A204.1 (cell line): ENCODE measurements around the gene AFG1L.
A peak's percentile ranks its signal among the peaks of the same experiment; 100 is the strongest.
"Not testable (repeated sequence)": the region's sequence is repeated elsewhere in the genome, so short reads cannot be mapped to it uniquely, and the experiment has no call there.

Experiments
- FAIRE-seq: peaks from 2 replicates; lab custom pipeline; 2012; peaks lifted over from hg19 to GRCh38; lab: Jason Lieb, UNC

Gene AFG1L

GRCh38 chr6:108353853-108354252 is 59.0 kb downstream of the AFG1L start:
- no peak for FAIRE-seq

- FAIRE-seq, result no peak
These were observed 60.3 kb downstream of the AFG1L start for GRCh38 chr6:108355120-108355519.

GRCh38 chr6:108355890-108356289 is 61.0 kb downstream of the AFG1L start:
- FAIRE-seq, result no peak

GRCh38 chr6:108359901-108360882 is 65.3 kb downstream of the AFG1L start:
- peak; percentile 62 for FAIRE-seq

GRCh38 chr6:108360919-108361311 is 66.1 kb downstream of the AFG1L start:
- no peak for FAIRE-seq

GRCh38 chr6:108361312-108361932 is 66.6 kb downstream of the AFG1L start:
- no peak for FAIRE-seq

GRCh38 chr6:108362455-108362854 is 67.6 kb downstream of the AFG1L start:
- no peak for FAIRE-seq

- no peak for FAIRE-seq
These were observed 68.3 kb downstream of the AFG1L start for GRCh38 chr6:108363113-108363512.

- FAIRE-seq, result no peak
These were observed 69.0 kb downstream of the AFG1L start for GRCh38 chr6:108363889-108364313.

GRCh38 chr6:108364470-108364869 is 69.6 kb downstream of the AFG1L start:
- no peak for FAIRE-seq

GRCh38 chr6:108365478-108365877 is 70.6 kb downstream of the AFG1L start:
- no peak for FAIRE-seq

- no peak for FAIRE-seq
These were observed 71.4 kb downstream of the AFG1L start for GRCh38 chr6:108366236-108366635.

- FAIRE-seq, result no peak
These were observed 73.7 kb downstream of the AFG1L start for GRCh38 chr6:108368431-108369030.

- no peak for FAIRE-seq
These were observed 86.0 kb downstream of the AFG1L start for GRCh38 chr6:108380876-108381275.

- no peak for FAIRE-seq
These were observed 89.1 kb downstream of the AFG1L start for GRCh38 chr6:108383981-108384380.

- not testable (repeated sequence) for FAIRE-seq
These were observed 94.3 kb downstream of the AFG1L start for GRCh38 chr6:108389190-108389589.

- no peak for FAIRE-seq
These were observed 100.4 kb downstream of the AFG1L start for GRCh38 chr6:108395297-108395696.

- no peak for FAIRE-seq
These were observed 108.4 kb downstream of the AFG1L start for GRCh38 chr6:108403236-108403635.

GRCh38 chr6:108406943-108407342 is 112.1 kb downstream of the AFG1L start:
- no peak for FAIRE-seq

GRCh38 chr6:108407904-108408827 is 113.3 kb downstream of the AFG1L start:
- no peak for FAIRE-seq

GRCh38 chr6:108408861-108409260 is 114.0 kb downstream of the AFG1L start:
- no peak for FAIRE-seq
